A673 (cell line): ENCODE results near the gene PRR4.

Experiments
- EZH2 ChIP-seq: fragments of 200-600 bp; sonication (generic); IDR thresholded peaks from 2 replicates; pipeline ENCODE4 v1.6.1; 2017; ENCODE audit warnings: borderline replicate concordance, low read depth, mild to moderate bottlenecking, mixed read lengths, antibody characterized with exemption, low read length; ENCODE audit not compliant: poor library complexity, severe bottlenecking
- TF ChIP-seq, protein P1 (sequence below): fragments of 300-800, 200-600 bp; sonication (generic); conservative IDR thresholded peaks from 2 replicates; pipeline ENCODE4 v1.5.1; 2017; ENCODE audit warnings: low read depth, mild to moderate bottlenecking, antibody characterized with exemption, low read length, moderate library complexity, mixed read lengths

DNA sequence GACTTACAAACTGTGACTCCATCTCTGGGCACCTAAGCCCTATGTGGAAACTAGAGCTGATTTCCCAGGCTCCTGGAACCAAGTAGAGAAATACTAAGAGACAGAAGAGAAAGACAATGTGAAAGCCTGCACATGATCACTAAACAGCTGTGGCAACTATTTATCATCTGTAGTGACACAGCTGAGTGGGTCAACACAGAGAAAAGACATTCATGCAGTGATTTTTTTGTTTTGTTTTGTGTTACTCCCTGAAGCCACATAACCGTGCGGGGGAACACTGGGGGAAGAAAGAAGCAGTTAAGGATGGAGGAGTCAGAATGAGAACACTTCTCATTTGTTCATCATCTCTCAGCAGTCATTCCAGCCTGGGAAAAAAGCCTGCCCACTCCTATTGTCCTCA lies 1.5 kb downstream of the PRR4 start:
- TF ChIP-seq, protein P1, sequence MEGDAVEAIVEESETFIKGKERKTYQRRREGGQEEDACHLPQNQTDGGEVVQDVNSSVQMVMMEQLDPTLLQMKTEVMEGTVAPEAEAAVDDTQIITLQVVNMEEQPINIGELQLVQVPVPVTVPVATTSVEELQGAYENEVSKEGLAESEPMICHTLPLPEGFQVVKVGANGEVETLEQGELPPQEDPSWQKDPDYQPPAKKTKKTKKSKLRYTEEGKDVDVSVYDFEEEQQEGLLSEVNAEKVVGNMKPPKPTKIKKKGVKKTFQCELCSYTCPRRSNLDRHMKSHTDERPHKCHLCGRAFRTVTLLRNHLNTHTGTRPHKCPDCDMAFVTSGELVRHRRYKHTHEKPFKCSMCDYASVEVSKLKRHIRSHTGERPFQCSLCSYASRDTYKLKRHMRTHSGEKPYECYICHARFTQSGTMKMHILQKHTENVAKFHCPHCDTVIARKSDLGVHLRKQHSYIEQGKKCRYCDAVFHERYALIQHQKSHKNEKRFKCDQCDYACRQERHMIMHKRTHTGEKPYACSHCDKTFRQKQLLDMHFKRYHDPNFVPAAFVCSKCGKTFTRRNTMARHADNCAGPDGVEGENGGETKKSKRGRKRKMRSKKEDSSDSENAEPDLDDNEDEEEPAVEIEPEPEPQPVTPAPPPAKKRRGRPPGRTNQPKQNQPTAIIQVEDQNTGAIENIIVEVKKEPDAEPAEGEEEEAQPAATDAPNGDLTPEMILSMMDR: no peak
- TF ChIP-seq EZH2: no peak
